ENCODE results near the gene NR2F2.

DNA sequence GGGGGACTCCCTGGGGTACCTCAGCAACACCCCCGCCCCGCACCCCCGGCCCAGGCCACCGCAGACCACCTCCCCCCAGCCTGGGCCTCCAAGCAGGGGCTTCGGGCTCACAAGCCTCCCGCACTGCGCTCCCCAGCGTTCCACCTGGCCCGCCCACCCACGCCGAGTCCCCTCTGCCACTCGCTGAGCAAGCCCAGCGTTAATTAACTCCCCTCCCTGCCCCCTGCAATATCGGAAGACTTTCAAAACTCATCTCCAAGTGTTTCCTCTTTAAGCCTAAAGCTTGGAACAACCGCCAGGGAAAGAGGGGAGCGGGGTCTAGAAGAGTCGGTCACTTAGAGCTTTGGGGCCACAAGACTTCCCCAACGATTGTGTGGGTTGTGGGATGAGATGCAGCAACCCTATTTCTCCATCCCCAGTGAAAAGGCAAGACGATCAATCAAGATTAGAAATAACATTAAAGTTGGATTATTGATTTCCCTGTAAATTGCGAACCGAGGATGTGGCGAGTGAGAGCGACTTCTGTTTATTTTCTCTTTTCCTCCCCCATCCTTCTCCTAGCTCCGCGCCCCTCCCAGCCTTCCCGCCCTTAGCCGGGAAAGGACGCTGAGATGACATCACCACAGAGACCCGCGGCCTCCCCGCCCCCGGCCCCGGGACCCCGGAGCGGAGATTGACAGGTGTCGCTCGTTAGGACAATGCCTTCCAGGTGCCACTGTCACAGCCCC is 30.2 kb downstream of the NR2F2 start:
- TF ChIP-seq ZNF274 (IDR thresholded peaks at IDR 0.05; ENCODE audit: low read depth, low read length) (no peak), YY1 (IDR thresholded peaks at IDR 0.05; ENCODE audit: insufficient read depth, insufficient read length) (no peak)
